Lung (tissue), 12 donors: ENCODE data around the gene TUBB4B. TPM values are rescaled to one million over a fixed set of nuclear protein-coding genes. Genes with fewer than 3 reads are reported as not detected.

Experiments used
- ATAC-seq: fragments of 200-7000 bp; cut with Tn5 transposase; one replicate; pipeline ENCODE4 v1.9.1; 2020; ENCODE audit warnings: moderate number of reproducible peaks; ENCODE audit not compliant: insufficient read depth, low FRiP score
- DNase-seq, 3 donors: peaks; one replicate each; pipeline ENCODE4 v3.0.0-alpha.2; 2013 to 2017
- H3K27ac ChIP-seq, 2 donors: one replicate each; pipeline ENCODE4 v1.5.1; 2013; ENCODE audit warnings: mild to moderate bottlenecking in 2 of 2, moderate library complexity in 2 of 2, control low read depth in 1 of 2, inconsistent platforms in 1 of 2, low read depth in 1 of 2, low read length in 1 of 2
- H3K27me3 ChIP-seq, 3 donors: one replicate each; pipeline ENCODE4 v1.5.1; 2013; ENCODE audit warnings: low read length in 2 of 3; ENCODE audit not compliant: control insufficient read depth in 3 of 3, insufficient read depth in 3 of 3
- H3K36me3 ChIP-seq, 4 donors: one replicate each; pipeline ENCODE4 v1.5.1; 2013; ENCODE audit warnings: low read length in 4 of 4, mild to moderate bottlenecking in 1 of 4, moderate library complexity in 1 of 4; ENCODE audit not compliant: control insufficient read depth in 4 of 4, insufficient read depth in 4 of 4
- H3K4me1 ChIP-seq, 5 donors: one replicate each; pipeline ENCODE4 v1.5.1; 2013; ENCODE audit warnings: low read length in 5 of 5, mild to moderate bottlenecking in 2 of 5, moderate library complexity in 1 of 5; ENCODE audit not compliant: control insufficient read depth in 5 of 5, insufficient read depth in 5 of 5
- H3K4me3 ChIP-seq: one replicate; pipeline ENCODE4 v1.5.1; 2013; ENCODE audit warnings: mild to moderate bottlenecking, control low read depth, moderate library complexity
- H3K9ac ChIP-seq, 2 donors: one replicate each; pipeline ENCODE4 v1.5.1; 2013; ENCODE audit warnings: low read length in 2 of 2, control low read depth in 1 of 2; ENCODE audit not compliant: insufficient read depth in 1 of 2
- H3K9me3 ChIP-seq, 4 donors: one replicate each; pipeline ENCODE4 v1.5.1; 2013; ENCODE audit warnings: low read length in 3 of 4, mild to moderate bottlenecking in 1 of 4, moderate library complexity in 1 of 4; ENCODE audit not compliant: control insufficient read depth in 4 of 4, insufficient read depth in 3 of 4
- CTCF ChIP-seq: IDR thresholded peaks from 2 replicates; pipeline ENCODE4 v1.5.1; 2012; ENCODE audit warnings: mild to moderate bottlenecking; ENCODE audit errors: control extremely low read depth, extremely low read depth
- WGBS, 2 donors: extraction: QIAGEN DNeasy Blood & Tissue Kit; methylation state at CpG; one replicate each; pipeline ENCODE4 v1.1.7; 2013; 5-methylcytosine and 5-hydroxymethylcytosine counted together
- polyA plus RNA-seq, 2 donors: library from polyadenylated mRNA; stranded (reverse); fragments of 200-250 nt; gene quantifications; one replicate each; pipeline ENCODE4 v1.2.1, GENCODE V29; 2013
- total RNA-seq, 2 donors: library from RNA; depleted of rRNA in 1 of 2; stranded (reverse); fragments of >200 nt in 1 of 2; gene quantifications; one replicate each; pipeline ENCODE4 v1.2.1, GENCODE V29; 2014 to 2021
- donor health status: control.
- donor health status: control.
- donor health status: Bipolar disorder and iron deficiency.
- donor health status: healthy.
- donor health status: DM: yes; HTN: yes; CAD: no.

Gene TUBB4B
- total and polyA plus RNA-seq, 4 donors = 163 to 505 (median 332) TPM

GRCh38 chr9:137192859-137193258, 48.2 kb upstream of the TUBB4B start:
- DNase-seq (no peak), ATAC-seq (no peak)
- Histone ChIP-seq H3K4me1 (peaks cover 8 to 21% (median 13%) of the 10 kb centered on the region in 5 donors), H3K36me3 (peaks cover 0 to 19% (median 4%) of the 10 kb centered on the region in 4 donors), H3K4me3 (no peak overlapping the region), H3K27me3 (no peaks in the 10 kb centered on the region), H3K9me3 (no peaks in the 10 kb centered on the region), H3K9ac (no peak overlapping the region), H3K27ac (no peak overlapping the region)
- no peak for TF ChIP-seq CTCF
- WGBS, 2 donors = 85 to 93% methylated on average over 2 of the region's 2 CpGs

- H3K4me3 ChIP-seq = no peak overlapping the region
- no peak for ATAC-seq
- 90 to 92% methylated on average over 14 of the region's 14 CpGs for WGBS, 2 donors
- H3K9ac ChIP-seq = no peak overlapping the region
- no peak overlapping the region for H3K27ac ChIP-seq
- H3K4me1 ChIP-seq = peaks cover 8 to 27% (median 16%) of the 10 kb centered on the region in 5 donors
- H3K9me3 ChIP-seq = no peaks in the 10 kb centered on the region
- TF ChIP-seq CTCF = no peak
- DNase-seq = no peak
- H3K36me3 ChIP-seq = peaks cover 0 to 19% (median 4%) of the 10 kb centered on the region in 4 donors
- no peaks in the 10 kb centered on the region for H3K27me3 ChIP-seq
Measured at GRCh38 chr9:137193771-137194170, 47.3 kb upstream of the TUBB4B start.

GRCh38 chr9:137194388-137194787, 46.7 kb upstream of the TUBB4B start:
- Histone ChIP-seq H3K36me3 (peaks cover 0 to 19% (median 4%) of the 10 kb centered on the region in 4 donors), H3K9me3 (no peaks in the 10 kb centered on the region), H3K27ac (peak overlapping the region in 1 of 2 donors; percentile 24), H3K4me1 (peaks cover 7 to 26% (median 19%) of the 10 kb centered on the region in 5 donors), H3K4me3 (no peak overlapping the region), H3K27me3 (no peaks in the 10 kb centered on the region), H3K9ac (no peak overlapping the region)
- ATAC-seq (no peak), DNase-seq (no peak)
- no peak for TF ChIP-seq CTCF
- WGBS, 2 donors = 75 to 89% methylated on average over 12 to 16 of the region's 16 CpGs

- no peaks in the 10 kb centered on the region for H3K27me3 ChIP-seq
- no peak for DNase-seq
- TF ChIP-seq CTCF = no peak
- no peak for ATAC-seq
- peak overlapping the region in 1 of 2 donors; percentile 24 for H3K27ac ChIP-seq
- H3K36me3 ChIP-seq = peaks cover 0 to 17% (median 2%) of the 10 kb centered on the region in 4 donors
- H3K4me1 ChIP-seq = peaks cover 2 to 24% (median 17%) of the 10 kb centered on the region in 5 donors
- no peak overlapping the region for H3K4me3 ChIP-seq
- no peaks in the 10 kb centered on the region for H3K9me3 ChIP-seq
- WGBS, 2 donors = 81 to 96% methylated on average over 8 to 10 of the region's 10 CpGs
- H3K9ac ChIP-seq = no peak overlapping the region
Measured at GRCh38 chr9:137194909-137195308, 46.2 kb upstream of the TUBB4B start.
